GM10248 (cell line): ENCODE results near the gene MROH8.
A peak's percentile ranks its signal among the peaks of the same experiment; 100 is the strongest.

ENCODE experiments used
- CTCF ChIA-PET: fragments of 300-600 bp; sonication (Branson Sonifier 250); formaldehyde crosslinking; extraction: SDS; loops from one replicate; lab custom pipeline; 2021; ENCODE audit warnings: antibody characterized with exemption; lab: Yijun Ruan, JAX
- POLR2A ChIA-PET: fragments of 350-650 bp; sonication (Branson Sonifier 250); formaldehyde crosslinking; extraction: SDS; loops from one replicate; lab custom pipeline; 2020; ENCODE audit warnings: antibody characterized with exemption; lab: Yijun Ruan, JAX
- DNase-seq: peaks from one replicate; pipeline ENCODE4 v3.0.0; 2012; ENCODE audit errors: extremely low spot score
- TF ChIP-seq, protein P1 (sequence below): IDR thresholded peaks from 2 replicates; pipeline ENCODE4 v1.5.1; 2012; ENCODE audit warnings: mild to moderate bottlenecking, low read depth; ENCODE audit errors: extremely low read depth, missing control alignments, control extremely low read depth

MROH8 gene

DNA sequence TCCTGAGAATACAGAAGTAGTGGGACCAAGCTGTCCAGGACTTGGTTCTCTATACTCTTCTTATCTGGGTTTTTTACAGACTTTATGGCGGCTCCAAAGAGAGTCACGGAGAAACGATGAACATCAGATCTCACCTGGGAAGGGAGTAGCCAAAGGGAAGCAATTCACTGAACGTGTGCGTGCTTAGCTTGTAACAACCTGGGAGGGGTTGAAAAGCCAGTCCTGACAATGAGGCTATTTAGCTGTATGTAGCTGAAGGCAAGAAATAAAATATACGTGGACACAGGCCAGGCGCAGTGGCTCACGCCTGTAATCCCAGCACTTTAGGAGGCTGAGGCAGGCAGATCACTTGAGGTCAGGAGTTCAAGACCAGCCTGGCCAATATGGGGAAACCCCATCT is 65.3 kb downstream of the MROH8 start:
- TF ChIP-seq, protein P1, sequence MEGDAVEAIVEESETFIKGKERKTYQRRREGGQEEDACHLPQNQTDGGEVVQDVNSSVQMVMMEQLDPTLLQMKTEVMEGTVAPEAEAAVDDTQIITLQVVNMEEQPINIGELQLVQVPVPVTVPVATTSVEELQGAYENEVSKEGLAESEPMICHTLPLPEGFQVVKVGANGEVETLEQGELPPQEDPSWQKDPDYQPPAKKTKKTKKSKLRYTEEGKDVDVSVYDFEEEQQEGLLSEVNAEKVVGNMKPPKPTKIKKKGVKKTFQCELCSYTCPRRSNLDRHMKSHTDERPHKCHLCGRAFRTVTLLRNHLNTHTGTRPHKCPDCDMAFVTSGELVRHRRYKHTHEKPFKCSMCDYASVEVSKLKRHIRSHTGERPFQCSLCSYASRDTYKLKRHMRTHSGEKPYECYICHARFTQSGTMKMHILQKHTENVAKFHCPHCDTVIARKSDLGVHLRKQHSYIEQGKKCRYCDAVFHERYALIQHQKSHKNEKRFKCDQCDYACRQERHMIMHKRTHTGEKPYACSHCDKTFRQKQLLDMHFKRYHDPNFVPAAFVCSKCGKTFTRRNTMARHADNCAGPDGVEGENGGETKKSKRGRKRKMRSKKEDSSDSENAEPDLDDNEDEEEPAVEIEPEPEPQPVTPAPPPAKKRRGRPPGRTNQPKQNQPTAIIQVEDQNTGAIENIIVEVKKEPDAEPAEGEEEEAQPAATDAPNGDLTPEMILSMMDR, result no peak
- DNase-seq, result no peak
- POLR2A ChIA-PET, result no interaction called here
- CTCF ChIA-PET, result no interaction called here

- ChIA-PET CTCF (interaction anchor here (1.2 kb wide), 1 partner anchor 10 kb away, joined by 5 read pairs; no protein-coding TSS in a partner anchor), POLR2A (interaction anchor here (0.7 kb wide), 1 partner anchor 16 kb away, joined by 3 read pairs; the partner anchor contains the start of gene RBL1)
- DNase-seq, result no peak
- TF ChIP-seq, protein P1, result no peak
These were observed 67.4 kb downstream of the MROH8 start for GRCh38 chr20:37111926-37112455.

- POLR2A ChIA-PET, result no interaction called here
- CTCF ChIA-PET, result interaction anchor here (1.3 kb wide), 1 partner anchor 11 kb away, joined by 3 read pairs; no protein-coding TSS in a partner anchor
- TF ChIP-seq, protein P1, result no peak
- DNase-seq, result no peak
These were observed 70.7 kb downstream of the MROH8 start for GRCh38 chr20:37108676-37109075.

DNA sequence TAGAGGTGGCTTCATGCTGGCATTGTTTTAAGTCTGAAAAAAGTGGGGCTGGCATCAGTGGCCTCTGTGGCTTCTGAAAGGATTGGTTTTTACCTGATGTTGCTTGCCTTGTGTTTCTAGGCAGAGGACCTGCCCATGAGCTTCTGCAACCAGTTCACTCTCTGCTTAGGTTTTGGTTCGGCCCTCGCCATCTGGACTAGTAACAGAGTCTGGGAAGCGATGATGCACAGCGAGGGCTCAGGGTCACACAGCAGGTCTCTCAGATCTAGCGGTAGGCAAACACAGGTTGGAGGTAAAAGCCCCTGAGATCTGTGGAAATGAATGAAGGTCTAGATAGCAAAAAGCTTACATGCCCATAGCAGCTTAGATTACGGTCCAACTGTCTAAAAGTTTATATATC is 76.8 kb downstream of the MROH8 start:
- POLR2A ChIA-PET, result no interaction called here
- no peak for DNase-seq
- CTCF ChIA-PET, result no interaction called here

DNA sequence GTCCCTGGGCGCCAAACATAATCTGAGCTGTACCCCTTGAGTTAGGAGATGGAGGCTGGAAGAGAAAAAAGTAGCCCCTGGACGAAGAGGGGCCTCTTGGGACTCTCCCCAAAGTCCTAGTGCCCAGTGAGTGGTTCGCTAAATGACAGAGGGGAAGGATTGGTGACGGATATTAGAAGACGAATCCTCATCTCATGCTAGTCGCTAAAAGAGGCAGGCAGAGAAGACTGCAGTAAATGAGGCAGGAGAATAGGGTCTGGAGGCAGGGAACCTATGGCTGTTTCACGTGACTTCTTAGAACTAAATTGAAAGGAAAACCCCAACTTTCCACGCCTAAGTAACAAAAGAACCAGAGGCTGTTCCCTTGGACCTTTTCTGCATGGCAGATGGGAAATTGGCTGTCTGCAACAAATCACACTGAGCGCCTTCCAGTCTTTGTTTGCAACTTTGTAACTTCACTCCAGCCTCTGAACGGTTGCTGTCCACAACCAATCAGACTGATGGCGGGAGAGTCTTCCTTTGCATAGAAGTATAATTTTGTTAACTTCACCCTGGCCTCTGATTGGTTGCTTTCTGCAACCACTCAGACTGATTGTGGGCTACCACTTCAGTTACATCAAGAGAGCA is 82.8 kb downstream of the MROH8 start:
- CTCF ChIA-PET, result interaction anchor here (0.9 to 2.2 kb wide), 5 partner anchors 12 to 73 kb away, joined by 3 to 8 read pairs (median 4); no protein-coding TSS in a partner anchor
- POLR2A ChIA-PET, result interaction anchor here (0.5 kb wide), 1 partner anchor 44 kb away, joined by 3 read pairs; no protein-coding TSS in a partner anchor
- DNase-seq, result no peak
- TF ChIP-seq, protein P1, result no peak

More for the DNA sequence above, 76.8 kb downstream of the MROH8 start:
- TF ChIP-seq, protein P1, result no peak

- TF ChIP-seq, protein P1, result peak; percentile 17
- POLR2A ChIA-PET, result interaction anchor here (0.5 to 0.6 kb wide), 3 partner anchors 16 to 45 kb away, joined by 3 to 5 read pairs (median 3); no protein-coding TSS in a partner anchor
- CTCF ChIA-PET, result interaction anchor here (0.9 to 2.2 kb wide), 10 partner anchors 11 to 113 kb away, joined by 3 to 8 read pairs (median 4); partner anchors contain the start of genes MROH8 and RPN2
- peak; percentile 87 for DNase-seq
These were observed 83.5 kb downstream of the MROH8 start, which contains the start of gene RBL1 for GRCh38 chr20:37095599-37096414. Gene RBL1, minus strand, starts transcription at chr20:37095997. Its CDS starts 69 bp downstream, at chr20:37095928.
